Measurements from ENCODE around the gene SGO2.

SGO2 gene

DNA sequence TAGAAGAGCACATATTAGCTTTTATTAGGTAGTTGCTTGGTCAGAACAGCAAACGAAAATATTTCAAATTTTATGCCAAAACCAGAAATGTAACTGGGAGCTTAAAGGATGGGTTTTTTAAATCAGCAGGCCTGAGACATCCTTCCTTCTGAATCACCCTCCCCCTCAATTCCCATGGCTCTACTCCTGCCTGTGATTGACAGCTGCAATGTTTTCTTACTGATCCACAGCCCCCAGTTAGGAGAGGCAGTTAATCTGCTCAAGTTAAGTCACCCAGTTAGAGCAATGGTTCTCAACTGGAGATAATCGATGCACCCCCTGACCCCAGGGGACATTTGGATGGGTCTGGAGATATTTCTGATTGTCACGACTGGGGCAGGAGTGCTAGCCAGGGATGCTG lies 41.1 kb upstream of the SGO2 start:
- H3K27ac ChIP-seq: no peak overlapping the region
- TF ChIP-seq, protein P1, sequence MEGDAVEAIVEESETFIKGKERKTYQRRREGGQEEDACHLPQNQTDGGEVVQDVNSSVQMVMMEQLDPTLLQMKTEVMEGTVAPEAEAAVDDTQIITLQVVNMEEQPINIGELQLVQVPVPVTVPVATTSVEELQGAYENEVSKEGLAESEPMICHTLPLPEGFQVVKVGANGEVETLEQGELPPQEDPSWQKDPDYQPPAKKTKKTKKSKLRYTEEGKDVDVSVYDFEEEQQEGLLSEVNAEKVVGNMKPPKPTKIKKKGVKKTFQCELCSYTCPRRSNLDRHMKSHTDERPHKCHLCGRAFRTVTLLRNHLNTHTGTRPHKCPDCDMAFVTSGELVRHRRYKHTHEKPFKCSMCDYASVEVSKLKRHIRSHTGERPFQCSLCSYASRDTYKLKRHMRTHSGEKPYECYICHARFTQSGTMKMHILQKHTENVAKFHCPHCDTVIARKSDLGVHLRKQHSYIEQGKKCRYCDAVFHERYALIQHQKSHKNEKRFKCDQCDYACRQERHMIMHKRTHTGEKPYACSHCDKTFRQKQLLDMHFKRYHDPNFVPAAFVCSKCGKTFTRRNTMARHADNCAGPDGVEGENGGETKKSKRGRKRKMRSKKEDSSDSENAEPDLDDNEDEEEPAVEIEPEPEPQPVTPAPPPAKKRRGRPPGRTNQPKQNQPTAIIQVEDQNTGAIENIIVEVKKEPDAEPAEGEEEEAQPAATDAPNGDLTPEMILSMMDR (conservative IDR thresholded peaks at IDR 0.05): no peak
- TF ChIP-seq ZFX (IDR thresholded peaks at IDR 0.05): no peak

DNA sequence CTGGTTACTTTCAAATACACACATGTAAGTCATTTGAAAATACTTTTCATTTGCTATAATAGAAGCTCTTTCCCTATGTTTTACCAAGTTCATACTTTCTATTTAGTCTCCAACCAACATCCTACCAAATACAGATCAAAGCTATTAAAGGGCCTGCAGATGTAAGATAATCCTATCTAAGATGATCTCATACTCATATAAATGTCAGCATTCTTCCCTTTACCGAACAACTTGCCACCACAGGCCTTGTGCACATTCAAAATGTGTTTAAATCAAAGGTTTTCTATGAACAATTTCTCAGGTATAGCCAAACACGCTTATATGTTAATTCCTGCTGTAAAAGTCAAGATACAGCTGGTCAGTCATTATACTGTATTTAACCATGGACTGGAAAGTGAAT lies 39.5 kb upstream of the SGO2 start:
- TF ChIP-seq, protein P1 (conservative IDR thresholded peaks at IDR 0.05): no peak
- no peak for TF ChIP-seq ZFX (IDR thresholded peaks at IDR 0.05)
- no peak overlapping the region for H3K27ac ChIP-seq

DNA sequence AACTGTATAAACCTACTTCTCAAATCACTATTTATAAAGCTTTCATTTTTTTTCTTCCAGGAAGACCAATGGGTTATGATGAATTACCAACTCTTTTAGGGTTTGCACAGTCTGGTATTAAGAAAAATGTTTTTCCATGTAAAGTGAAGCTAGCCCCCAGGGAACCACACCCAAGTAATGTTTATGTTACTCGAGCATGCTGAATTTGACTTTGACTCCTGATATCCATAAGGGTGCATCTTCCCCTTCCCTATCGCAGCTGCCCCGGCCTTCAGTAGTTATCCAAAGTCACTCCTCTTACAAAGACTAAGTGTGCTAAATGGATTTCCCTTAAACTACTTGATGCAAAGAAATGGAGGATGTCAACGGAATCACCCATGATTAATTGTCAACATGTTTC lies 37.8 kb upstream of the SGO2 start:
- TF ChIP-seq ZFX (IDR thresholded peaks at IDR 0.05): no peak
- TF ChIP-seq, protein P1 (conservative IDR thresholded peaks at IDR 0.05): no peak
- no peak overlapping the region for H3K27ac ChIP-seq

DNA sequence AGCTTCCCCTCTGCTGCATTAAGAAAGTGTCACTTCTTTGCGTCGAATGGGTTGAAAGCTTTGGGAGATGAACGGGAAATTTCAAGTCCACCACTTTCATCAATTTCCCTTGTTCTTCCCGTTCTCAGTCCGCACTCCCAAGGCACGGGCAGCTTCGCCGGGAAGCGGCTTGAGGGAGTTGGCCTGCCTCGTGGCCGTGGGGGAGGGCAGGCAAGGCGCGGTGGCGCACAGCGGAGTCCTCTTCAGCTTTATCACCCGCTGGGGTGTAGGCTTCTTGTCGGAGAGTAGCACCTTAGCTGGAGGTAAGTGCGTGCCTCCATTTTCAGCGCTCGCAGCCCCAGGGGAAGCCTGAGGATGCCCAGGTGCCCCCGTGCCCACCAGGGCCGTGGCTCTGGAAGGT lies 36.0 kb upstream of the SGO2 start:
- H3K27ac ChIP-seq: no peak overlapping the region
- TF ChIP-seq ZFX (IDR thresholded peaks at IDR 0.05): no peak
- TF ChIP-seq, protein P1 (conservative IDR thresholded peaks at IDR 0.05): no peak

DNA sequence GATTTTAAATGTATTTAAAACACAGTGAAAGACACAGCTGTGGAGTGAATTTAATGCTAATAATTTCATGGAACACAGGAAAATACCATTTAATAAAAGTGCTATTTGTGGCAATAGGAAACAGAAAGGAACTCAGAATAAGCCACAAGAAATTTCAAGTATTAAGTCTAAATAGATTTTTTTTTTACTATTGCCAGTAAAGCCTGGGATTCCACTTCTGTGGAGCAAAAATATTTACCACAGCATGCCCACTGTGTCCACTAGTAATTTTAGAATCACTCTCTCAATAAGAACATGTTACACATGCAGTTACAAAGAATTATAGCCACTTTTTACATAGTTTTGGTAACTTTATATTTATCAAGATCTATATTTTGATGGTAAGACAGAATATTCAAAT lies 33.4 kb upstream of the SGO2 start:
- no peak for TF ChIP-seq ZFX (IDR thresholded peaks at IDR 0.05)
- TF ChIP-seq, protein P1 (conservative IDR thresholded peaks at IDR 0.05): no peak
- H3K27ac ChIP-seq: no peak overlapping the region

DNA sequence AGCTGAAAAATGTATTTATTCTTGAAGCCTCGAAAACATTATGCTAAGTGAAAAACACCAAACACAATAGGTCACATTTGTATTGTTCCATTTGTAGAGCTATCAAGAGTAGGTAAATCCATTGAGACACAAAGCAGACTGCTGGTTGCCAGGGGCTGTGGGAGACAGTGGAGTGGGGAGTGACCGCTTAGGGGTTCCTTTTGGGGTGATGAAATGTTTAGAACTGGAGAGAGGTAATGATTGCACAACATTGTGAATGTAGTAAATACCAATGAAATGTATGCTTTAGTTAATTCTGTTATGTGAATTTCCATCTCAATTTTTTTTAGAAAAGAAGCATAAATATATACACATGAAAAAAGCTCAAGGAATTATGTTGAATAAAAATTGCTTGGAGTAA lies 32.0 kb upstream of the SGO2 start:
- no peak overlapping the region for H3K27ac ChIP-seq
- TF ChIP-seq, protein P1 (conservative IDR thresholded peaks at IDR 0.05): no peak
- TF ChIP-seq ZFX (IDR thresholded peaks at IDR 0.05): no peak

DNA sequence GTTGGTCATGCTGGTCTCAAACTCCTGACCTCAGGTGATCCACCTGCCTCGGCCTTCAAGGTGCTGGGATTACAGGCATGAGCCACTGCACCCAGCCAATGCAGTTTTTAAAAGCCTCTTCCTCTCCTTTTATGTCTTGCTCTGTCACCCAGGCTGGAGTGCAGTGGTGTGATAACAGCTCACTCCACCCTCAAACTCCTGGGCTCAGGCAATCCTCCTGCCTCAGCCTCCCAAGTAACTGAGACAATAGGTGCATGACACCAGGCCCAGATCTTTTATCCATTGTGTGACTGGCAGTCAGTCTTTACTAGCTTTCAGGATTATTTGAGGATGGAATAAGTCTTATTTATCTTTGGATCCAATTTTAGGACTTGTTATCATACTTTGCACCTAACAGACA lies 29.3 kb upstream of the SGO2 start:
- TF ChIP-seq ZFX (IDR thresholded peaks at IDR 0.05): no peak
- TF ChIP-seq, protein P1 (conservative IDR thresholded peaks at IDR 0.05): no peak
- no peak overlapping the region for H3K27ac ChIP-seq
